T-helper 22 cell (primary cell): ENCODE measurements around the gene FBXO42.
"Not testable (repeated sequence)": the region's sequence is repeated elsewhere in the genome, so short reads cannot be mapped to it uniquely, and the experiment has no call there.

Source experiments
- DNase-seq: peaks from one replicate; pipeline ENCODE4 v3.0.0-alpha.2; 2020; ENCODE audit warnings: low read depth

Gene FBXO42

GRCh38 chr1:16218014-16218673 lies 134.1 kb downstream of the FBXO42 start:
- no peak for DNase-seq

GRCh38 chr1:16217061-16217785 lies 135.1 kb downstream of the FBXO42 start:
- DNase-seq = peak; percentile 93

- peak; percentile 63 for DNase-seq
Observed at GRCh38 chr1:16215882-16216753, 136.2 kb downstream of the FBXO42 start.

DNA sequence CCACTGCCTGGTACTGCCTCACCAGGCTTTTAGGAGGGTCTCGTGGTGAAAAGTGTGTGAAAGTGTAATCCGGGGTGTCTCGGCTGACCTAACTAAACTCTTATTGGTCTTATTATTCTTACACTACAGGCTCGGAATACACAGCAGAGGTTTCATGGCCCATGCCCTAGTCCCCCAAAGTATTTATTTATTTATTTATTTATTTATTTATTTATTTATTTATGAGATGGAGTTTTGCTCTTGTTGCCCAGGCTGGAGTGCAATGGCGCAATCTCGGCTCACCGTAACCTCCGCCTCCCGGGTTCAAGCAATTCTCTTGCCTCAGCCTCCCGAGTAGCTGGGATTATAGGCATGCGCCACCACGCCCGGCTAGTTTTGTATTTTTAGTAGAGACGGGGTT lies 137.0 kb downstream of the FBXO42 start:
- not testable (repeated sequence) for DNase-seq

DNA sequence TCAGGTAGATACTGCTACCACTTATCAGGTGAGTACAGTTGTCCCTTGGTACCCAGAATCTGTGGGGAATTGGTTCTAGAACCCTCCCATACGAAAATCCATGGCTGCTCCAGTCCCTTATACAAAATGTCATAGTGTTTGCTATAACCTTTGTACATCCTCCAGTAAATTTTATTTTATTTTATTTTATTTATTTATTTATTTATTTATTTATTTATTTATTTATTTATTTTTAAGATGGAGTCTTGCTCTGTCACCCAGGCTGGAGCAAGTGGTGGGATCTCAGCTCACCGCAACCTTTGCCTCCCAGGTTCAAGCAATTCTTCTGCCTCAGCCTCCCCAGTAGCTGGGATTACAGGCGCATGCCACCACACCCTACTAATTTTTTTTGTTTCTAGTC lies 138.7 kb downstream of the FBXO42 start:
- not testable (repeated sequence) for DNase-seq

DNA sequence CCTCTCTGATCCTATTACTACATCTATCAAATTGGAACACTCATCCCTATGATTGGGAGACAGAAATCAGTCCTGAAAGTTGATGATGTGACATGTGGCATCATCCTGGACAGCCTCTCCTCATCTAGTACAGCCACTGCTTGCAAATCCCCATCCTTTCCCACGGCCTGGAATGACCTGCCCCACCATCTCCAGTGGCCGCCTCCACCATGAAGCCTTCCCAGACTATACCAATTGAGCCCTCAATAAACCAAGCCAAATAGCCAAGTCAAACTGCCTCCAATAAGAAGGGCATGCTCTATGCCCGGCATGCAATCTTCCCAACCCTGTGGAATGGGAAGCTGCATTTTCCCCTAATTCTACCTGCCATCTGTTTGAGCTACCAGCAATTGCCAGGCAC lies 139.3 kb downstream of the FBXO42 start:
- no peak for DNase-seq

DNA sequence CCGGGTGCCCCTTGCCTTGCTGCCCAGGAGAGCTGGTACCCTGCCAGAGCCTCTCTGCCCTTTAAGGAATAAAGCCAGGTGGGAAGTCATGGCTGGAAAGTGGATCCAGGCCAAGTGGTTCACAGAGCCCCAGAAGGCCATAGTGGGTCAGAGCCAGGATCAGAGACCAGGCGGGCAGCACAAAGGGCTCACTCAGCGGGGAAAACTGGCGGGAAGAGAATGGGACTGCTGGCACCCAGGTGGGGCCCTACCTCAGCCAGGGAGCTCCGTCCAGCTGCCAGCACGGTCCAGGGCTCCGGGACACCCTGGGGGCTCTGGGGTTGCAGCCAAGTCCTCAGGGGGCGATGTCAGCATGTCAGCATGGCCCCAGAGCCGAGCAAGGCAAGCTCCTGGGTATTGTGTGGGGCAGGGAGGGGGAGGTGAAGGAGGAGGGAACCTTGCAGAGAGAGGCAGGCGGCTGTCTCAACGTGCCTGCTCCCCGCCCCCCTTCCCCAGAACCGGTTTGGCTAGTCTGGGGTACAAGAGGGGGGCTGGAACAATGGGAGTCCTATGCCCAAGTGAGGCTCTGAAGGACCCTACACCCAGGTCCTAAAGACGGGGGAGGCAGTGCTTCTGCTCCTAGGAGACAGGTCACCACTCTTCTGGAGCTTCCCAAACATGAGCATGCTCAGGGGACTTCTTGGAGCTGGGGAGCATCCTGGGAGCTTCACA lies 139.9 kb downstream of the FBXO42 start, which contains the start of gene ARHGEF19:
Gene ARHGEF19 (minus strand): TSS at position 402 of the 711 bp plus-strand sequence. CDS start 3,598 bp downstream, outside the sequence.
- no peak for DNase-seq

DNA sequence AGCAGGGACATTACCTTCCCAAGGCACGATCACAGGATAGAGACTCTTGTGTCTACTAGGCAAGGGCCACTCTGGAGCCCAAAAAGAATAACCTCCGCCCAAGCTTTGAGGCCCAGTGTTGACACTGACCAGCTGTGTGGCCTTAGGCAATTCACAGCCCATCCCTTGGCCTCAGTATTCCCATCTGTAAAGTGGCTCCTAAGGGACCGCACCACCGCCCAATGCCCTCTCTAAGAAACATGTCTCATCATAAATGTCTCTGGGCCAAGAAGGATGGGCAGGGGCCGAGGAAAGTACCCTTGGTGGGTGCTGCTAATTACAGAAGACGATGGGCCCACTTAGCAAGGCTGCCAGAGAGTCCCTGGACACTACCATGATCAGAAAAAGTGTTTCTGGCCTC lies 140.5 kb downstream of the FBXO42 start:
- no peak for DNase-seq

GRCh38 chr1:16210581-16210980 lies 141.7 kb downstream of the FBXO42 start:
- no peak for DNase-seq

GRCh38 chr1:16209847-16210407 lies 142.4 kb downstream of the FBXO42 start:
- no peak for DNase-seq

GRCh38 chr1:16209132-16209846 lies 143.0 kb downstream of the FBXO42 start:
- no peak for DNase-seq

- DNase-seq = no peak
Observed at GRCh38 chr1:16208270-16208987, 143.9 kb downstream of the FBXO42 start.

DNA sequence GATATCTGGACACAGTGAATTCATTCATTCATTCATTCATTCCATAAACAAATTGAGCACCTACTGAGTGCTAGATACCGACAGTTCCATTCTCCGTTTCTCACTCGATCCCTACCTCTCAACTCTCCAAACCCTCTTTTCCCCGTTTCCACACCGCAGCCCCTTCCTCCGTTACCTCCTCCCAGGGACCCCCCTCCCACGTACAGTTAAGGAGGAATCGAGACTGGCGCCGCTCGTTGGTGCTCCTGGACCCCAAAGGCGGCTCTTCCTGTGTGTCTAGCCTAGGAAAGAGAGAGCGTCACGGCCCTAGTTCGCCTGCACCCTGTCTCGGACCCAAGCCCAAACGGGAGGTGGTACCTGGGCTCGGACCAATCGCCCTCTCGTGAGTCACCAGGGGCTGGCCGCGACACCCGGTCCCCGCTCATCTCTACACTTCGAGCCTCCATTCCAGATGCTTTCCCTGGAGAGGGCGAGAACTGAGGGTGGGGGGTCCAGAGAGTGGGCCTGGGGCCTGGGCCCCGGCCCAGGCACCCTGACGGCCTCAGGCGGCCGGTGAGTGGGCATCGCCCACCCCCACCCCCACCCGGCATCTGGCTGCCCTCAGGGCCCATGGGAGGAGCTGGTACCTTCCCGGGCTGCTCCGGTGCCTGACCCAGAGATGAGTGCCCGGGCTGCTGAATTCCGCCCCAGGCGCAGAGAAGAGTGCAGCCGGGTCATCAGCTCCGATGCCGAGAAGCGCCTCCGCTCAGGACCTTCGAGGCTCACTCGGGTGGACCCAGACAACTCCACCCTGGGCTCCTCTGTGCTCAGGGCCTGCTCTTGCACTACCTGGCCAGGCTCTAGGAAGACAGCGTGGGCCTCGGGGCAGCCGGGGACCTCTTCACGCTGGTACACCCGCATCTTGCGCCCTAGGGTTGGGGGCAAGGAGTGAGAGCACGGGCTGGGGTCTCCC lies 144.7 kb downstream of the FBXO42 start:
- DNase-seq = no peak

- peak; percentile 90 for DNase-seq
Observed at GRCh38 chr1:16206547-16207317, 145.5 kb downstream of the FBXO42 start.

DNA sequence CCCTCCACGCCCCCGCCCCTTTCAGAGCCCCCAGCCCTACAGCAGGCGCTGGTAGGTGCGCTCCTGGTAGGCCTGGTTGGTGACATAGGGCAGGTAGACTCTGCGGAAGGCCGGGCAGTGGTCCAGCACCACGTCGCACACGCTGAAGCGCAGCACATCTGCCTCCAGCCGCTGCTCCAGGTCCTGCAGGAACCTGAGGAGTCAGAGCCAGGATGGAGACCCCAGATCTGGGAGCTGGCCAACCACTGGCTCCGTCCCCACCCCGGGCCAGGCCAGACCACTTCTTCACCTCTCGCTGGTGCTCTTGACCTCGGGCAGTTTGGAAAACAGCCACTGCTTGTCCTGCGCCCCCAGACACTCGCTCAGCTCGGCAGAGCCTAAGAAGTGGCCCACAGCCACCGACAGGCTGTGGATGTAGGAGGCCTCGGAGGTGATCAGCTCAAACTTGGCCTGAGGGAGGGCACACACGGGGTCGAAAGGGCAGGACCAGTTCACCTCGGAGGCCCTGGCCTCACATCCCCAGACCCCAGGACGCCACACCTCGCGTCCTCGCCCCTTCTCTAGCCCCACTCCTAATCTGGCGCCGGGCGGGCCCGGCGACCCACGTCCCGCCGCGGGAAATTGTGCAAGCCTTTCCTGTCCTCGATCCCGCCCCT lies 146.3 kb downstream of the FBXO42 start:
- no peak for DNase-seq

DNA sequence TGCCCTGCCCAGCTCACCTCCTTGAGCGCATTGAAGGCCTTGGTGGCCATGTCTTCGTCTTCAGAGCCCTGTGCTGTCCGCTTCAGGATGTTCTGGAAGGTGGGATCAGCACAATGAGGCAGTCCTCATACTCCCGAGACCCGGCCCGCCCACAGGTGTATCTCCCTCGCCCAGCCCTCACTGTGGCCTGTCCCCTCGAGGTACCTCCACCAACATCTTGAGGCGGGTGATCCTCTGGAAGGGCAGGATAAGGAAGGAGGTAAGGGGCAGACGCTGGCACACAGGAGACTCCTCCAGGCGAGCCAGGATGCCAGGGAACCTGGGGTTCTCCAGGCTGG lies 147.0 kb downstream of the FBXO42 start:
- DNase-seq = no peak

GRCh38 chr1:16204634-16205333 lies 147.5 kb downstream of the FBXO42 start:
- DNase-seq = no peak
